Esophagus squamous epithelium (tissue), 5 donors: ENCODE results near the gene SMIM35. TPM values are rescaled to one million over a fixed set of nuclear protein-coding genes. Genes with fewer than 3 reads are reported as not detected.

Experiments
- DNase-seq: peaks from one replicate; lab custom pipeline; 2025; lab: John Stamatoyannopoulos, UW
- H3K27ac ChIP-seq, 4 donors: fragments of 200-600 bp; sonication (generic); one replicate each; pipeline ENCODE4 v1.5.1; 2016 to 2019; ENCODE audit warnings: mild to moderate bottlenecking in 1 of 4
- H3K27me3 ChIP-seq, 4 donors: fragments of 200-600 bp; sonication (generic); 1 replicate in 3 of 4; 2 replicates in 1 of 4; pipeline versions ENCODE4 v1.5.1 to v1.6.0; 2017 to 2021; ENCODE audit warnings: antibody characterized with exemption in 1 of 4
- H3K36me3 ChIP-seq, 3 donors: fragments of 200-600 bp; sonication (generic); one replicate each; pipeline ENCODE4 v1.5.1; 2016 to 2019
- H3K4me1 ChIP-seq, 3 donors: fragments of 200-600 bp; sonication (generic); one replicate each; pipeline ENCODE4 v1.5.1; 2017 to 2019
- H3K4me3 ChIP-seq, 4 donors: fragments of 200-600 bp; sonication (generic); 1 replicate in 3 of 4; 2 replicates in 1 of 4; pipeline ENCODE4 v1.5.1; 2016 to 2019; ENCODE audit warnings: mild to moderate bottlenecking in 2 of 4, moderate library complexity in 1 of 4
- H3K9me3 ChIP-seq, 3 donors: fragments of 200-600 bp; sonication (generic); one replicate each; pipeline ENCODE4 v1.5.1; 2016 to 2019
- POLR2A ChIP-seq, 4 donors: fragments of 450-650 bp; IDR thresholded peaks; one replicate each; pipeline ENCODE4 v1.6.1; 2017; ENCODE audit warnings: antibody characterized with exemption in 4 of 4, mild to moderate bottlenecking in 4 of 4, moderate library complexity in 3 of 4
- WGBS, 2 donors: methylation state at CpG; one replicate each; pipeline ENCODE4 v1.1.5; 2018; 5-methylcytosine and 5-hydroxymethylcytosine counted together
- intact Hi-C: fragments of 100-400 bp; cut with DNase I; formaldehyde crosslinking; loops from one replicate; pipeline ENCODE4 v1.15.0; 2022
- total RNA-seq, 4 donors: library from RNA; depleted of rRNA; stranded (reverse); fragments of >200 nt; gene quantifications; one replicate each; pipeline ENCODE4 v1.1.0, GENCODE V29; 2016
- TF ChIP-seq, protein P1 (sequence below), 6 experiments: fragments of 450-650 bp in 4 of 6; fragments of 200-600 bp in 2 of 6; sonication (generic) in 2 of 6; IDR thresholded peaks; one replicate each; pipeline ENCODE4 v1.5.1; 2016 to 2019; ENCODE audit warnings: antibody characterized with exemption in 6 of 6, mild to moderate bottlenecking in 4 of 6, moderate library complexity in 4 of 6
- donor health status: DM: yes; HTN: yes; CAD: no.

The SMIM35 gene
- total RNA-seq, 4 donors from 2014 or later: not detected

DNA sequence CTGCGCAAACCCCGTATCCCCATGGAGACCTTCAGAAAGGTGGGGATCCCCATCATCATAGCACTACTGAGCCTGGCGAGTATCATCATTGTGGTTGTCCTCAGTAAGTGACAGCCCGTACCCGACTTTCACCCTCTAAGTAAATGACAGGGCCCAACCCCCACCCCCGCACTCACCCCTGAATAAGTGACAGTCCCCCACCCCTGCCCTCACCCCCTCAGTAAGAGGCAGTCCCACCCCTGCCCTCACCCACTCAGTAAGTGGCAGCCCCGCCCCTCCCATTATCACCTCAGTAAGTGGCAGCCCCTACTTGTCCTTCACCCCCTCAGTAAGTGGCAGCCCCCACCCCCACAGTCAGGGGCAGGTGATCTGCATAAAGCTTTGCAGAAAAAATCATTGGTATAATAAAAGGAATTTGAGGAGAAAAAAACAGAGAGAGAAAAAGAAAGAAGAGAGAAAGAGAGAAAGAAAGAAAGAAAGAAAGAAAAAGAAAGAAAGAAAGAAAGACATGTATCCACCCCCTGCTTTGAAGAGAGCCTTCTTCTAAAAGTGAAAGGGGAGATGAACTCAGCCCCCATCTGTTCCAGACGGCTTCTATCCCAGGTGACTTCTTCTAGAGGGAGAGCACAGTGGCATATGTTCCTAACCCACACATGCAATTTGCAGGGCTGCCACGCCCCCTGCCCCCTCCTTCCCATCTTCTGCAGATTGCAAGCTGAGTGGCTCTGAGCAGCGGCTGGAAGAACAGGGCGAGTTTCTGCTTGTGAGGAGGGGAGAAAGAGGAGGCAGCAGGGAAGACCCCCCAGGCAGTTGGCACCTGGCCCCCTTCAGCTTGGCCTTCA is 12.5 kb upstream of the SMIM35 start:
- Histone ChIP-seq H3K27me3 (no peaks in the 10 kb centered on the region), H3K36me3 (peaks cover 9 to 95% (median 19%) of the 10 kb centered on the region in 3 donors), H3K27ac (no peak overlapping the region), H3K4me3 (no peak overlapping the region), H3K9me3 (no peaks in the 10 kb centered on the region), H3K4me1 (no peaks in the 10 kb centered on the region)
- 59 to 63% methylated on average over 8 of the region's 11 CpGs for WGBS, 2 donors
- no peak for DNase-seq
- intact Hi-C loops: no loop called here
- TF ChIP-seq, protein P1, sequence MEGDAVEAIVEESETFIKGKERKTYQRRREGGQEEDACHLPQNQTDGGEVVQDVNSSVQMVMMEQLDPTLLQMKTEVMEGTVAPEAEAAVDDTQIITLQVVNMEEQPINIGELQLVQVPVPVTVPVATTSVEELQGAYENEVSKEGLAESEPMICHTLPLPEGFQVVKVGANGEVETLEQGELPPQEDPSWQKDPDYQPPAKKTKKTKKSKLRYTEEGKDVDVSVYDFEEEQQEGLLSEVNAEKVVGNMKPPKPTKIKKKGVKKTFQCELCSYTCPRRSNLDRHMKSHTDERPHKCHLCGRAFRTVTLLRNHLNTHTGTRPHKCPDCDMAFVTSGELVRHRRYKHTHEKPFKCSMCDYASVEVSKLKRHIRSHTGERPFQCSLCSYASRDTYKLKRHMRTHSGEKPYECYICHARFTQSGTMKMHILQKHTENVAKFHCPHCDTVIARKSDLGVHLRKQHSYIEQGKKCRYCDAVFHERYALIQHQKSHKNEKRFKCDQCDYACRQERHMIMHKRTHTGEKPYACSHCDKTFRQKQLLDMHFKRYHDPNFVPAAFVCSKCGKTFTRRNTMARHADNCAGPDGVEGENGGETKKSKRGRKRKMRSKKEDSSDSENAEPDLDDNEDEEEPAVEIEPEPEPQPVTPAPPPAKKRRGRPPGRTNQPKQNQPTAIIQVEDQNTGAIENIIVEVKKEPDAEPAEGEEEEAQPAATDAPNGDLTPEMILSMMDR (IDR thresholded peaks at IDR 0.05): no peak
- TF ChIP-seq POLR2A (IDR thresholded peaks at IDR 0.05): no peak

DNA sequence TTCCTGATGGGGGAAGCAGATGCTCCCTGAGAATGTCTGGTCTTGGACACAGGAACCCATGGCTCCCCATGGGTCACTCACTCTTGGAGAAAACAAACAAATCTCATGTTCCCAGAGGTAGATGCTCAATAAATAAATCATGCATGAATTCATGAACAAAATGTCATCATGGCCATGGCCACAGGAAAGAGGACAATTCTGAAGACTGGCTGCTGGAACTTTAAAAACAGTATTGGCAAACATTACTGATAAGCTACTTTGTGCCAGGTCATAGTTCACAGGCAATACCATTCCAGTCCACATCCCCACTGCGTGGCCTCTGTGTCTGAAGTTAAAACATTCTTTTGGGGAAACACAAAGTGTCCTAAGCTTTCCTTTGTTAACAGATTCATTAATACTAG is 9.2 kb upstream of the SMIM35 start:
- Histone ChIP-seq H3K27ac (no peak overlapping the region), H3K9me3 (no peaks in the 10 kb centered on the region), H3K4me3 (no peak overlapping the region), H3K27me3 (peaks cover 0 to 1% (median 0%) of the 10 kb centered on the region in 4 donors), H3K4me1 (peaks cover 0 to 30% (median 12%) of the 10 kb centered on the region in 3 donors), H3K36me3 (peaks cover 9 to 64% (median 19%) of the 10 kb centered on the region in 3 donors)
- intact Hi-C loops: no loop called here
- no peak for DNase-seq
- TF ChIP-seq, protein P1 (IDR thresholded peaks at IDR 0.05): no peak
- no peak for TF ChIP-seq POLR2A (IDR thresholded peaks at IDR 0.05)
- 25 to 43% methylated on average over 1 of the region's 1 CpG for WGBS, 2 donors

DNA sequence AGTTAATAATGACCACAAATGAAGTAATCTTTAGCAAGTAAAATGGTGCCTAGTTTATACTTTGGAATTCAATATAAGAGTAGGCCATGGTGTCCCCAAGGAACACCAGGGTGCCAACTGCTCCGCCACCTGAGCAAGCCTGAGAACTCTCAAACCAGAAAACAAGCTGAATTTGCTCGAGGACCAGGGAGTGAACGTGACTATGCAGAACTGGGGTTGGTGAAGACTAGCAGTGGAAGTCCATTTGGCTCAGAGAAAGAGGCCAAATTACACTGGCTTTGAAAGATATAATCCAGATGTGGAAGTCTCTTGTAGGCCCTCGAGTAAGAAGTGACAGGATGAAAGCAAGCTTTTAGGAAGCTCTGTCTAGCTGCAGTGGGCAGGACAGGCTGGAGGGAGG is 8.7 kb upstream of the SMIM35 start:
- H3K27ac ChIP-seq: no peak overlapping the region
- 68 to 71% methylated on average over 3 to 4 of the region's 4 CpGs for WGBS, 2 donors
- peaks cover 0 to 2% (median 0%) of the 10 kb centered on the region in 4 donors for H3K27me3 ChIP-seq
- H3K4me1 ChIP-seq: peaks cover 0 to 35% (median 12%) of the 10 kb centered on the region in 3 donors
- H3K4me3 ChIP-seq: no peak overlapping the region
- no peaks in the 10 kb centered on the region for H3K9me3 ChIP-seq
- DNase-seq: no peak
- TF ChIP-seq, protein P1 (IDR thresholded peaks at IDR 0.05): no peak
- TF ChIP-seq POLR2A (IDR thresholded peaks at IDR 0.05): no peak
- H3K36me3 ChIP-seq: peaks cover 9 to 59% (median 19%) of the 10 kb centered on the region in 3 donors
- intact Hi-C loops: no loop called here

DNA sequence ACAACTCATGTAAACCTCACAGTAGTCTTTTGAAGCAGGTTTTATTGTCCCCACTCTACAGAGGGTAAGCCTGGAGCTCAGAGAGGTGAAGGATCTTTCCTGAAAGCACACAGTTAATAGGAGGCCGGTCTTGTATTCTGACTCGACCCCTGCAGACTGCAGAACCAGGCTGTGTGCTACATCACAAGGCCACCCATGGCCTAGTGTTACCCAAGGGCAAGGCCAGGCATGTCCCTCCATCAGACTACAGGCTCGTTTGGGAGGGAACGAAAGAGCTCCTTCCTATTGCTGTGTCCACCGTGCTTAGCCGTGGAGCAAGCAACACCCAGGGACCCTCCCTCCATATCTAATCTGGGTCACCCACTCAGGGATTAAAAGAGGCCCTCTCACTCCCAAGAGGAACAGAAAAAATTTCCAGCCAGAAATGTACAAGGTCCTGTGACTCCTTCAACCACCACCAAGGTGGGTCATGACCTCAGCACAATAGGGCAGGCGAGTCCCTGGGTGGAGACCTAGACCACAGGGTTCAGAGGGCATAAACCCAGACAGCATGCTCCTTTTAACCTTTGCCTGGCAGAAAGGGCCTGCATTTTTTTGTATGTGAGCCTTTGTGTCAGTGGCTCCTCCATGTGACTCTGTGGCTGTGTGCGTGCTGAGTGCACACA is 6.3 kb upstream of the SMIM35 start:
- H3K4me3 ChIP-seq: no peak overlapping the region
- H3K4me1 ChIP-seq: peaks cover 5 to 47% (median 12%) of the 10 kb centered on the region in 3 donors
- H3K27me3 ChIP-seq: peaks cover 0 to 2% (median 0%) of the 10 kb centered on the region in 4 donors
- no peak for DNase-seq
- H3K9me3 ChIP-seq: no peaks in the 10 kb centered on the region
- 57 to 80% methylated on average over 2 to 4 of the region's 8 CpGs for WGBS, 2 donors
- intact Hi-C loops: no loop called here
- TF ChIP-seq POLR2A (IDR thresholded peaks at IDR 0.05): no peak
- TF ChIP-seq, protein P1 (IDR thresholded peaks at IDR 0.05): no peak
- no peak overlapping the region for H3K27ac ChIP-seq
- peaks cover 9 to 35% (median 19%) of the 10 kb centered on the region in 3 donors for H3K36me3 ChIP-seq

DNA sequence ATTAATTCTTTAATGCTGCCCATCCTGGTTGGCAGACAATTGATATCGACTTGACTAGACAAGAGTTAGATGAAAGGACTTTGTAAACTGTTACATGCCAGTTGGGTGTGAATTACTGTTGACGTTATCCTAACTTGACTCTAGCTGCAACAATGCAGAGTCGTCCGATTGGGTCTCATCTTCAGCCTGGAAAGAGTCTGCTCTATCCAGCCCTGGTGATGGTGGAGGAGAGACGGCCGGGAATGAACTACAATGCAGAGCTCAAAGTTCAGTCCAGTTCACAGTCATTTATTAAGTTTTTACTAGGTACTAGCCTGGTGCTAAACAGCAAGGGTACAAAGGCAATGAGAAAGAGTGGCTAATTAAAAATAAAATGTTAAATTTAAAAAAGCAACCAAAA is 4.9 kb upstream of the SMIM35 start:
- Histone ChIP-seq H3K27me3 (peaks cover 0 to 2% (median 0%) of the 10 kb centered on the region in 4 donors), H3K4me1 (peaks cover 9 to 60% (median 12%) of the 10 kb centered on the region in 3 donors), H3K27ac (no peak overlapping the region), H3K9me3 (peaks cover 0 to 13% (median 0%) of the 10 kb centered on the region in 3 donors), H3K36me3 (peaks cover 9 to 37% (median 19%) of the 10 kb centered on the region in 3 donors), H3K4me3 (no peak overlapping the region)
- intact Hi-C loops: no loop called here
- 39 to 41% methylated on average over 6 of the region's 6 CpGs for WGBS, 2 donors
- no peak for DNase-seq
- TF ChIP-seq, protein P1 (IDR thresholded peaks at IDR 0.05): no peak
- TF ChIP-seq POLR2A (IDR thresholded peaks at IDR 0.05): no peak
